Activated T-helper 1 cell treated with anti-CD3 and anti-CD28 coated beads, Interleukin-12 subunit alpha, Interleukin-12 subunit beta, Interleukin-2, Interleukin-4 antibody, amounts not matched to agents 30 ng/mL and 10 ng/mL and 1 ng/mL, durations not matched to agents 14 hours and 24 hours and 36 hours (primary cell): ENCODE results near the gene PHRF1. TPM values are rescaled to one million over a fixed set of nuclear protein-coding genes. Genes with fewer than 3 reads are reported as not detected.

ENCODE experiments used
- DNase-seq: peaks from one replicate; pipeline ENCODE4 v3.0.0; 2021; ENCODE audit warnings: low spot score
- H3K27ac Mint-ChIP-seq: one replicate; pipeline ENCODE4 v1.8.0; 2021; ENCODE audit warnings: mild to moderate bottlenecking, mixed read lengths
- H3K27me3 Mint-ChIP-seq: one replicate; pipeline ENCODE4 v1.8.0; 2022; ENCODE audit warnings: mild to moderate bottlenecking, moderate library complexity, mixed read lengths; ENCODE audit not compliant: insufficient read depth
- H3K36me3 Mint-ChIP-seq: one replicate; pipeline ENCODE4 v1.8.0; 2021; ENCODE audit warnings: low read depth, mixed read lengths
- H3K4me1 Mint-ChIP-seq: one replicate; pipeline ENCODE4 v1.8.0; 2021; ENCODE audit warnings: low read depth, mixed read lengths
- H3K4me3 Mint-ChIP-seq: one replicate; pipeline ENCODE4 v1.8.0; 2021; ENCODE audit warnings: mild to moderate bottlenecking, moderate library complexity, mixed read lengths
- H3K9me3 Mint-ChIP-seq: one replicate; pipeline ENCODE4 v1.8.0; 2021; ENCODE audit warnings: mixed read lengths
- intact Hi-C: fragments of 100-400 bp; cut with micrococcal nuclease; formaldehyde crosslinking; loops from one replicate; pipeline ENCODE4 v1.15.1; 2024
- total RNA-seq: library from RNA; stranded (reverse); gene quantifications from 2 replicates; pipeline ENCODE4 v1.2.3, GENCODE V29; 2022

PHRF1 gene
- total RNA-seq, 1 donor from 2014 or later, result 58.6 TPM

DNA sequence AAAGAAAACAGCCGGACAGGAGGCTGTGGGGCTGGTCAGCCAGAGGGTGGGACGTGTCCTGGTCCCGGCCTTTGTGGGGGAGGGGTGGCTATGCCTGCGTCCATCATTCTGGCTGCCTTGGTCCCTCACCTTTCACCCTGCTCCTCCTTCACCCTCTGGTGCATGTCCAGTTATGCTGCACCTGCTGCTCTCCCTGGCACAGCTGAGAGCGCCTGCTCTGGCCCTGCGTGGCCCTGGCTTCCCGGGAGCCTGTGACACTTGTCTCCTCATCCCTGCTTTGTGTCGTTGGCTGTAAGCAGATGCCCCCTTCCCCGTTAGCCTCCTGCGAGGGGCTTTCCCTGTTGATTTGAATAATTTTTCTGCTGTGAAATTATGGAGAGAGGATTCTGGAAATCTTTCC, 16.6 kb downstream of the PHRF1 start:
- intact Hi-C loops, result no loop called here
- no peak for DNase-seq
- Mint-ChIP-seq H3K4me3 (no peak overlapping the region), H3K36me3 (peaks cover 38% of the 10 kb centered on the region), H3K4me1 (peaks cover 15% of the 10 kb centered on the region), H3K27me3 (no peaks in the 10 kb centered on the region), H3K9me3 (no peaks in the 10 kb centered on the region), H3K27ac (no peak overlapping the region)

DNA sequence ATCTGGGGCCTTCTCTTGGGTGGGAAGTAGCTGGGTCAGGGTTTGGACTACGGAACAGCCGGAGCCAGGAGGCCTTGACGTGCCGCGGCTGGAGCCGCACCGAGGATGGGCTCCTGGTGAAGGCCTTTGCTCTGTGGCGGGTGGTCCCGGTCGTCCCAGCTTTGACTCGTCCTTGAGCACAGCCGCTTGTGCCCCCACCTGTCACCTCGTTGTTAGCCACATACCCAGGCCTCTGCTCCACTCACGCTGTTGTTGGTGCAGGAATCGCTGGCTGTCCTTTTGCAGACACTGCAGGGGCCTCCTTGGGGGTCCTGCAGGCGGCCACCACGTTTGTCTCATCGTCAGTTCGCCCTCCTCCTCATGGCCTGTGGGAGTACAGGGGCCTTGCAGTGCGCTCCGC, 17.1 kb downstream of the PHRF1 start:
- Mint-ChIP-seq H3K9me3 (no peaks in the 10 kb centered on the region), H3K27me3 (no peaks in the 10 kb centered on the region), H3K36me3 (peaks cover 34% of the 10 kb centered on the region), H3K4me3 (no peak overlapping the region), H3K4me1 (peaks cover 11% of the 10 kb centered on the region), H3K27ac (no peak overlapping the region)
- intact Hi-C loops, result no loop called here
- no peak for DNase-seq

DNA sequence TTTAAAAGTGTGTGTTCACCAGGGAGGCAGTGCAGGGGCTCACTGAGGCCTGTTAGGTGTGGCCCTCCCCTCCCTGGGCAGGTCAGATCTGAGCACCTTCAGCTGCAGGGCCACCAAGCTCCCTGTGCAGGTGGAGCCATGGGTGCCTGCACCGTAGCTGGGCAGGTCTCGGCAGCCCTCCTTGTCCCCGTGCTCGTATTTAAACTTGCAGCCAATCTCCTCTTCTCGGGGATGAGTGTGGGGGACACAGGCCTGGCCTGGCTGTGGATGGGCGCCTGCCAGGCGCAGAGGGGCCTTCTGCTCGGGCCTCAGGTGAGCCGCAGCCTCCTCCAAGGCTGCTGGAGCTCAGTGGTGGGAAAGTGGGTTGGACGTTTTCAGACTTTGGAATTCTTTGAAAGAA, 19.1 kb downstream of the PHRF1 start:
- Mint-ChIP-seq H3K9me3 (no peaks in the 10 kb centered on the region), H3K4me1 (peaks cover 7% of the 10 kb centered on the region), H3K27ac (no peak overlapping the region), H3K27me3 (no peaks in the 10 kb centered on the region), H3K4me3 (no peak overlapping the region), H3K36me3 (peaks cover 32% of the 10 kb centered on the region)
- no peak for DNase-seq
- intact Hi-C loops, result no loop called here

DNA sequence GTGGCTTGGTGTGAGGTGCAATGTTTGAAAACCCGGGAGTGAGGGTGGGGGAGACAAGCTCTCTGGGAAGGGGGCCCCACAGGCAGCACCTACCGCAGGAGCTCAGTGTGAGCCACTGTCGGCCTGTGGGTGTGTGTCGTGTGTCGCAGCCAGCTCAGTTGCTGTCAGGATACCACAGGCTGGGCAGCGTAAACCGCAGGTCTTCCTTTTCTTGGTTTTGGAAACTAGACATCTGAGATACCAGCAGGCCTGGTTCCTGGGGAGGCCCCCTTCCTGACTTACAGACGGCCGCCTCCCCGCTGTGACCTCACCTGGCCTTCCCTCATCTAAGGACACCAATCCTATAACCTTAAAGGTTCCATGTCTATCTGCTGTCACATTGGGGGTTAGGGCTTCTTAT, 20.1 kb downstream of the PHRF1 start:
- no peaks in the 10 kb centered on the region for H3K27me3 Mint-ChIP-seq

DNA sequence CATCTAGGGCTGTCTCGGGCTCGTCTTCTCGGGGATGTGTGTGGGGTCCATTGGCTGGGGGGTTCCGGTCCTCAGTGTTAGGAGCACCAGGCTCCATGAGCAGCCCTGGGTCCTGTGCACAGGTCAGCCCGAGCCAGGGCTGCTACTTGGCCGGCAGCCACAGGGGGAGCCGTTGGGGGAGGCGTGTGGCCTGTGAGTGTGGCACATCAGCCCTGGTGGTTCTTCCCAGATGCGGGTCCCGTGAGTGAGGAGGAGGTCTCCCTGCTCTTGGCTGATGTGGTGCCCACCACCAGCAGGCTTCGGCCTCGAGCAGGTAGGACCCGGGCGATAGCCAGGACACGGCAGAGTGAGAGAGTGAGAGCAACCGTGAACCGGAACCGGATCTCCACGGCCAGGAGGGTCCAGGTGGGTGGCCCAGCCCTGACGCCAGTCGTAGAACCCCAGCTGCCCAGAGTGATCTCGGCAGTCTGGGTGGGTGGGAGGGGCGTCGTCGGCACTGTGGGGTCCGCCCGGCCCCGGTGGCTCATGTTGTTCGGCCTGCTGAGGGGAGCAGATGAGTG, 21.0 kb downstream of the PHRF1 start:
- no peak overlapping the region for H3K27ac Mint-ChIP-seq
- H3K36me3 Mint-ChIP-seq, result peaks cover 30% of the 10 kb centered on the region
- intact Hi-C loops, result no loop called here
- H3K9me3 Mint-ChIP-seq, result no peaks in the 10 kb centered on the region
- DNase-seq, result no peak
- no peaks in the 10 kb centered on the region for H3K27me3 Mint-ChIP-seq
- H3K4me3 Mint-ChIP-seq, result no peak overlapping the region
- H3K4me1 Mint-ChIP-seq, result peaks cover 7% of the 10 kb centered on the region

More for the DNA sequence above, 20.1 kb downstream of the PHRF1 start:
- Mint-ChIP-seq H3K4me1 (peaks cover 7% of the 10 kb centered on the region), H3K9me3 (no peaks in the 10 kb centered on the region), H3K4me3 (no peak overlapping the region), H3K27ac (no peak overlapping the region), H3K36me3 (peaks cover 29% of the 10 kb centered on the region)
- no peak for DNase-seq
- intact Hi-C loops, result no loop called here

DNA sequence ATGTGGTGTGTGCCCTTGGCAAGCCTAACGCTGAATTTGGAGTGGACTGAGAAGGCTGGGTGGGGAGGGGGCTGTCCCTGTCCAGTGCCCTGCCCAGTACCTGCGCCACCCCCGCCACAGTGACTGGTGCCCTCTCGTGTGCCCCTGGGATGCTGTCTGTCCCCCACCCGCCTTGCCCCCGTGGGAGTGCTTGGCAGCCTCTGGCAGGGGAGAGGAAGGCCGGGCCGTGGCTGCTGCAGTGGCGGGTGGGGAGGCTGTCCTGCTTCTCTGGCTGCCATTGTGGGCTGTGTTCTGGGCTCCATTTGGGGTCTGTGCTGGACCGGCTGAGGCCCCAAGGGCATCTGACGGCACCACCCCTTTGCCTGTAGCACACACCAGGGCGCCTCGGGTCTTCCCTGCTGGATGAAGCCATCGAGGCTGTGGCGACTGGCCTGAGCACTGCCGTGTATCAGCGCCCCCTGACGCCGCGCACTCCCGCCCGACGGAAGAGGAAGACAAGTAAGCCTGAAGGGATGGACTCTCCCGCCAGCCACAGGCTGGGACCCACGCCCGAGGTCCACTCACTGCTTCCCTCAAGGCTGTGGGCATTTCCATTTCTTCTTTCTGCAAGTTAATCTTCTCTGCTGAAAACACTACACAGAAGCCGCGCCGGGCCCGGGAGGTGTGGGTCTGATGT, 21.9 kb downstream of the PHRF1 start:
- H3K27ac Mint-ChIP-seq, result no peak overlapping the region
- no peak overlapping the region for H3K4me3 Mint-ChIP-seq
- peaks cover 7% of the 10 kb centered on the region for H3K4me1 Mint-ChIP-seq
- no peaks in the 10 kb centered on the region for H3K9me3 Mint-ChIP-seq
- no peak for DNase-seq
- H3K36me3 Mint-ChIP-seq, result peaks cover 22% of the 10 kb centered on the region
- intact Hi-C loops, result no loop called here
- H3K27me3 Mint-ChIP-seq, result no peaks in the 10 kb centered on the region

DNA sequence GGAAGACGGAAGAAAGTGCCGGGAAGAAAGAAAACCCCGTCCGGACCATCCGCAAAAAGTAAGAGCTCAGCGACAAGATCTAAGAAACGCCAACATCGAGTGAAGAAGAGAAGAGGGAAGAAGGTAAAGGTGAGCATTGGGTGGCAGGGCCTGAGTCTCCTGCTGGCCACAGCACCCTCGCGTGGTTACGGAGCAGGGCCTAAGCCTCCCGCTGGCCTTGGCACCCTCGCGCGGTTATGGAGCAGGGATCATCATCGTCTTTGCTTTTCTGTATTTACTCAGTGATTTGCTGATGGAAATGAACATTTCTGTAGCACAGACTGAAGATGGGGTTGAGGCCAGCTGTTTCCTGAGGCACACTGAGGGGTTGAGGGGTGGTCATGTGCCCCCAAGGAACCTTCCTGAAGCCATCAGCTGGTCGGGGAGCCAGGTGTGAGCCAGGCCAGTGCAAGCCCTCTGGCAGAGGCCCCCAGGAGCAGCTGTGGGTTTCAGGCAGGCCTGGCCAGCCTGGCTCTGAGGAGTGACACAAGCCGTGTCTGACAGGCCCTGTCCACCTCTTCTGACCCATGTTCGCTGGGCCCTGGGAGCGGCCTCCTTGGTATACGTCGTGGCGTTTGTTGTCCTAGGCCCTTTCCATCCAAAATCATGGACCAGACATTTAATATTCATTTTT, 25.4 kb downstream of the PHRF1 start:
- H3K9me3 Mint-ChIP-seq, result no peaks in the 10 kb centered on the region
- H3K4me3 Mint-ChIP-seq, result no peak overlapping the region
- intact Hi-C loops, result no loop called here
- no peak for DNase-seq
- no peaks in the 10 kb centered on the region for H3K27me3 Mint-ChIP-seq
- H3K27ac Mint-ChIP-seq, result no peak overlapping the region
- H3K4me1 Mint-ChIP-seq, result no peaks in the 10 kb centered on the region
- H3K36me3 Mint-ChIP-seq, result peaks cover 22% of the 10 kb centered on the region

DNA sequence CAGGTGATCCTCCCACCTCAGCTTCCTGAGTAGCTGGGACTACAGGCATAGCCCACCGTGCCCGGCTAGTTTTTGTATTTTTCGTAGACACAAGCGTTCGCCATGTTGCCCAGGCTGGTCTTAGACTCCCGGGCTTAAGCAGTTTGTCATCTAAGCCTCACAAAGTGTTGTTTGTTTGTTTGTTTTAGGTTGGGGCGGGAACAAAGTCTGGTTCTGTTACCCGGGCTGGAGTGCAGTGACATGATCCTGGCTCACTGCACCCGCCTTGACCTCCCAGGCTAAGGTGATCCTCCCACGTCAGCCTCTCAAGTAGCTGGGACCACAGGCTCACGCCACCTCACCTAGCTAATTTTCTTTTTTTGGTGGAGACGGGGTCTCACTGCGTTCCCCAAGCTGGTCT, 26.9 kb downstream of the PHRF1 start:
- peaks cover 23% of the 10 kb centered on the region for H3K36me3 Mint-ChIP-seq
- no peaks in the 10 kb centered on the region for H3K4me1 Mint-ChIP-seq
- H3K4me3 Mint-ChIP-seq, result no peak overlapping the region
- H3K27ac Mint-ChIP-seq, result no peak overlapping the region
- DNase-seq, result no peak
- H3K9me3 Mint-ChIP-seq, result no peaks in the 10 kb centered on the region
- intact Hi-C loops, result no loop called here
- no peaks in the 10 kb centered on the region for H3K27me3 Mint-ChIP-seq

DNA sequence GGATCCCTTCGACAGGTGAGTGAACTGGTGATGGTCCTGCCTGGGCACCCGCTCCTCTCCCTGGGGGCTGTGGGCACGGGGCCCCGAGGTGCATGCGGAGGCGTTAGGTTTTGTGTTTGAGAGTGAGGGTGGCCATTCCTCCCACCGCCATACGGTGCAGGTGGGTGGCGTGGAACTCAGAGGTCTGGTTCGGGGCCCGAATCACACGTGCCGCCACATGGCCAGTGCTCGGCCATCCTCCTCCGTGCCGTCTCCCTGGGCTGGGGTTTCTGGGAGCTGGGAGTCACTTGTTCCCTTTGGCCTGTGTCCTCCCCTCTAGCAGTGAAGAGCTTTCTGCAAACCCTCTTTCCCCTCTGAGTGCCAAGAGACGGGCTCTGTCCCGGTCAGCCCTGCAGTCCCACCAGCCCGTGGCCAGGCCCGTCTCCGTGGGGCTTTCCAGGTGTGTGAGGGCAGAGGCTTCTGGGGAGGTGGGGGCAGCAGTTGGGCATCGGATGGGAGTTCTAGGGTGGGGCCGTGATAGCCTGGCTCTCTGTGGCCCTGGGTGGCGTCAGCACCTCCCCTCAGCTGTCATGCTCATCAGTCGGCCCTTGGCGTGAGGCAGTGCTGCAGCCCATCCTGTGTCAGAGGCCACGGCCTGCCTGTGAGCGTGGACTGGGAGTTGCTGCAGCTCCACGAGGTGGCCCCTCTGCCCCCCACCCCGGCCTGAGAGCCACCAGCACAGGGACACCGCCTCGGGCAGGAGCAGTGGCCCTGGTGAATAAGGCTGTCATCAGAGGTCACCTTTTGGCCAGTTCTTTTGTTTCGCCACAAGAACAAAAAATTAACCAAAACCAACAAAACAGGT, 29.2 kb downstream of the PHRF1 start:
- intact Hi-C loops, result no loop called here
- Mint-ChIP-seq H3K9me3 (no peaks in the 10 kb centered on the region), H3K27ac (no peak overlapping the region), H3K4me1 (no peaks in the 10 kb centered on the region), H3K36me3 (peaks cover 23% of the 10 kb centered on the region), H3K27me3 (no peaks in the 10 kb centered on the region), H3K4me3 (no peak overlapping the region)
- no peak for DNase-seq

DNA sequence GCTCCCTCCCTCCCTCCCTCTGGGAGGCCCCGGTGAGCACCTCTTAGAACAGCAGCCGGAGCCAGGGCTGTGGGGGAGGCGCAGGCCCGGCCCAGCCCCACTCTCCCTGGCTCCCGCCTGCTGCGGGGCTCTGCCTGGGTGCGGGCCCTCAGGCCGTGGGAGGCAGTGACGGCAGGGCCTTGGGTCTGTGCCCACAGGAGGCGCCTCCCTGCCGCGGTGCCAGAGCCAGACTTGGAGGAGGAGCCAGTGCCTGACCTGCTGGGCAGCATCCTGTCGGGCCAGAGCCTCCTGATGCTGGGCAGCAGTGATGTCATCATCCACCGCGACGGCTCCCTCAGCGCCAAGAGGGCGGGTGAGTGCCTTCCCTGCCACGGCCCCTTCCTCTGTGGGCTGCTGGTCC, 30.0 kb downstream of the PHRF1 start:
- Mint-ChIP-seq H3K27me3 (no peaks in the 10 kb centered on the region), H3K36me3 (peaks cover 27% of the 10 kb centered on the region), H3K4me3 (no peak overlapping the region), H3K27ac (no peak overlapping the region), H3K4me1 (no peaks in the 10 kb centered on the region), H3K9me3 (no peaks in the 10 kb centered on the region)
- intact Hi-C loops, result no loop called here
- no peak for DNase-seq

DNA sequence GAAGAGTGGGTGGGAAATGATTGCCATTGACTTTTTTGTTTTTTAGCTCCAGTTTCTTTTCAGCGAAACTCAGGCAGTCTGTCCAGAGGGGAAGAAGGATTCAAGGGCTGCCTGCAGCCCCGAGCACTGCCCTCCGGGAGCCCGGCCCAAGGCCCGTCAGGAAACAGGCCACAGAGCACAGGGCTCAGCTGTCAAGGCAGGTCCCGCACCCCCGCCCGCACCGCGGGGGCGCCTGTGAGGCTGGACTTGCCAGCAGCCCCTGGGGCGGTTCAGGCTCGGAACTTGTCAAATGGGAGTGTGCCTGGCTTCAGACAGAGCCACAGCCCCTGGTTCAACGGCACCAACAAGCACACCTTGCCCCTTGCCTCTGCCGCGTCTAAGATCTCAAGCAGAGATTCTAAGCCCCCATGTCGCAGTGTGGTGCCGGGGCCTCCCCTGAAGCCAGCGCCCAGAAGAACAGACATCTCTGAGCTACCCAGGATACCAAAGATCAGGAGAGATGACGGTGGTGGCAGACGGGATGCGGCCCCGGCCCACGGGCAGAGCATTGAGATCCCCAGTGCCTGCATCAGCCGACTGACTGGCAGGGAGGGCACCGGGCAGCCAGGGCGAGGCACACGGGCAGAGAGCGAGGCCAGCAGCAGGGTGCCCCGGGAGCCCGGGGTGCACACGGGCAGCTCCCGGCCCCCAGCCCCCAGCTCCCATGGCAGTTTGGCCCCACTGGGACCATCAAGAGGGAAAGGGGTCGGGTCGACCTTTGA, 30.9 kb downstream of the PHRF1 start:
- Mint-ChIP-seq H3K36me3 (peaks cover 29% of the 10 kb centered on the region), H3K4me3 (no peak overlapping the region), H3K27me3 (no peaks in the 10 kb centered on the region), H3K27ac (no peak overlapping the region), H3K9me3 (no peaks in the 10 kb centered on the region), H3K4me1 (peaks cover 4% of the 10 kb centered on the region)
- intact Hi-C loops, result no loop called here
- DNase-seq, result no peak

DNA sequence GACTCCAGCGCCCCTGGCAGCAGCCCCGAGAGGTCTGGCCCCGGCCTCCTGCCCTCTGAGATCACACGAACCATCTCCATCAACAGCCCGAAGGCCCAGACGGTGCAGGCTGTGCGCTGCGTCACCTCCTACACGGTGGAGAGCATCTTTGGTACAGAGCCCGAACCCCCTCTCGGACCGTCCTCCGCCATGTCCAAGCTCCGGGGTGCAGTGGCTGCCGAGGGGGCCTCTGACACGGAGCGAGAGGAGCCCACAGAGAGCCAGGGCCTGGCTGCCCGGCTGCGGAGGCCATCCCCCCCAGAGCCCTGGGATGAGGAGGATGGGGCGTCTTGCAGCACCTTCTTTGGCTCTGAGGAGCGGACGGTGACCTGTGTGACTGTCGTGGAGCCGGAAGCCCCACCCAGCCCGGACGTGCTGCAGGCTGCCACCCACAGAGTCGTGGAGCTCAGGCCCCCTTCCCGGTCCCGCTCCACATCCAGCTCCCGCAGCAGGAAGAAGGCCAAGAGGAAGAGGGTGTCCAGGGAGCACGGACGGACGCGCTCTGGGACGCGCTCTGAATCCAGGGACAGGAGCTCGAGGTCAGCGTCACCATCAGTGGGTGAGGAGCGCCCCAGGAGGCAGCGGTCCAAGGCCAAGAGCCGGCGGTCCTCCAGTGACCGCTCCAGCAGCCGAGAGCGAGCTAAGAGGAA, 31.8 kb downstream of the PHRF1 start:
- H3K4me3 Mint-ChIP-seq, result no peak overlapping the region
- DNase-seq, result no peak
- no peak overlapping the region for H3K27ac Mint-ChIP-seq
- no peaks in the 10 kb centered on the region for H3K27me3 Mint-ChIP-seq
- H3K9me3 Mint-ChIP-seq, result no peaks in the 10 kb centered on the region
- H3K4me1 Mint-ChIP-seq, result peaks cover 7% of the 10 kb centered on the region
- H3K36me3 Mint-ChIP-seq, result peaks cover 29% of the 10 kb centered on the region
- intact Hi-C loops, result no loop called here
